GM12872 (cell line): ENCODE data around the gene CNTNAP2.

Experiments
- CTCF ChIP-seq: IDR thresholded peaks from 3 replicates; pipeline ENCODE4 v1.5.1; 2011; ENCODE audit warnings: low read depth, mild to moderate bottlenecking, low read length, moderate library complexity; ENCODE audit not compliant: insufficient read depth

The CNTNAP2 gene

GRCh38 chr7:147990079-147990478 lies 1873.5 kb downstream of the CNTNAP2 start:
- no peak for TF ChIP-seq CTCF

GRCh38 chr7:147990942-147991341 lies 1874.3 kb downstream of the CNTNAP2 start:
- no peak for TF ChIP-seq CTCF

GRCh38 chr7:147992698-147993097 lies 1876.1 kb downstream of the CNTNAP2 start:
- no peak for TF ChIP-seq CTCF

GRCh38 chr7:147997636-147998035 lies 1881.0 kb downstream of the CNTNAP2 start:
- TF ChIP-seq CTCF = no peak

GRCh38 chr7:147999962-148000361 lies 1883.4 kb downstream of the CNTNAP2 start:
- TF ChIP-seq CTCF = no peak

GRCh38 chr7:148011753-148012152 lies 1895.2 kb downstream of the CNTNAP2 start:
- TF ChIP-seq CTCF = no peak

GRCh38 chr7:148014001-148014400 lies 1897.4 kb downstream of the CNTNAP2 start:
- TF ChIP-seq CTCF = no peak

- no peak for TF ChIP-seq CTCF
Observed at GRCh38 chr7:148014541-148014940, 1897.9 kb downstream of the CNTNAP2 start.
